PC-3 (cell line): Measurements from ENCODE around the gene TMEM267.

ENCODE experiments used
- EZH2 ChIP-seq: fragments of 300-600 bp; sonication (generic); IDR thresholded peaks from one replicate; pipeline ENCODE4 v1.6.1; 2017; ENCODE audit warnings: antibody characterized with exemption, mild to moderate bottlenecking, low read length; ENCODE audit not compliant: unreplicated experiment
- EZH2phosphoT487 ChIP-seq: fragments of 300-600 bp; sonication (generic); IDR thresholded peaks from 2 replicates; pipeline ENCODE4 v1.6.1; 2018; ENCODE audit warnings: mild to moderate bottlenecking, antibody characterized with exemption, low read length, borderline replicate concordance
- TF ChIP-seq, protein P1 (sequence below): fragments of 300-600 bp; sonication (generic); conservative IDR thresholded peaks from 2 replicates; pipeline ENCODE4 v1.5.1; 2017; ENCODE audit warnings: antibody characterized with exemption, low read depth, mild to moderate bottlenecking, low read length

- TF ChIP-seq, protein P1, sequence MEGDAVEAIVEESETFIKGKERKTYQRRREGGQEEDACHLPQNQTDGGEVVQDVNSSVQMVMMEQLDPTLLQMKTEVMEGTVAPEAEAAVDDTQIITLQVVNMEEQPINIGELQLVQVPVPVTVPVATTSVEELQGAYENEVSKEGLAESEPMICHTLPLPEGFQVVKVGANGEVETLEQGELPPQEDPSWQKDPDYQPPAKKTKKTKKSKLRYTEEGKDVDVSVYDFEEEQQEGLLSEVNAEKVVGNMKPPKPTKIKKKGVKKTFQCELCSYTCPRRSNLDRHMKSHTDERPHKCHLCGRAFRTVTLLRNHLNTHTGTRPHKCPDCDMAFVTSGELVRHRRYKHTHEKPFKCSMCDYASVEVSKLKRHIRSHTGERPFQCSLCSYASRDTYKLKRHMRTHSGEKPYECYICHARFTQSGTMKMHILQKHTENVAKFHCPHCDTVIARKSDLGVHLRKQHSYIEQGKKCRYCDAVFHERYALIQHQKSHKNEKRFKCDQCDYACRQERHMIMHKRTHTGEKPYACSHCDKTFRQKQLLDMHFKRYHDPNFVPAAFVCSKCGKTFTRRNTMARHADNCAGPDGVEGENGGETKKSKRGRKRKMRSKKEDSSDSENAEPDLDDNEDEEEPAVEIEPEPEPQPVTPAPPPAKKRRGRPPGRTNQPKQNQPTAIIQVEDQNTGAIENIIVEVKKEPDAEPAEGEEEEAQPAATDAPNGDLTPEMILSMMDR: no peak
- TF ChIP-seq EZH2: no peak
- no peak for TF ChIP-seq EZH2phosphoT487
Observed at GRCh38 chr5:43497311-43498104, 13.8 kb upstream of the TMEM267 start.
